OCI-LY7 (cell line): ENCODE data around the gene OPTC.

Experiments used
- CTCF ChIP-seq: fragments of 200-600 bp; sonication (generic); conservative IDR thresholded peaks from 2 replicates; pipeline ENCODE4 v1.5.1; 2014; ENCODE audit warnings: mild to moderate bottlenecking, antibody characterized with exemption, low read length, moderate library complexity, mixed read lengths
- EZH2phosphoT487 ChIP-seq: fragments of 200-600 bp; sonication (generic); IDR thresholded peaks from 2 replicates; pipeline ENCODE4 v1.6.1; 2018; ENCODE audit warnings: low read depth, borderline replicate concordance, mild to moderate bottlenecking, mixed run types, antibody characterized with exemption, low read length, moderate library complexity, mixed read lengths

- TF ChIP-seq CTCF: no peak
- TF ChIP-seq EZH2phosphoT487: no peak
Measured at GRCh38 chr1:203468326-203468725, 25.6 kb upstream of the OPTC start.
